GM21619 (cell line): ENCODE measurements around the gene CDCA3.

ENCODE experiments used
- ATAC-seq: cut with Tn5 transposase; IDR thresholded peaks from one replicate; pipeline ENCODE4 v1.9.1; 2021; ENCODE audit not compliant: unreplicated experiment

The CDCA3 gene

DNA sequence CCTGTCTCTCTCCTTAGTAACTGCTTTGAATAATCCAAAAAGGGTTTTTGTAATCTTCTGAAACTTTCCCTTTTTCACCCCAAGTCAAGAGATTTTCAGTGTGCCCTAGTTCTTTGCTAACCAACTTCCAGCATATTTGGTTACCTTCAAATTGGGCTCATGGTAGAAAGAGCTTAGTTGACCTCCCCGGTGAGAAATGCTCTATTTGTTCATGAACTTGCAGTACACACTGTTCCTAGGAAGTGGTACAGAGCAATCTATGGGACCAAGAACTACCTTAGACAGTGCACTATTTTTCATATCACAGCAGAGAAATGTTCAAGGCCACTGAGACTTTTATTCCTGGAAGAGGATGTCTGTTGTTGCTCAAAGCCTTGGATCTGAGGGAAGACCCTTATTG lies 2.5 kb upstream of the CDCA3 start:
- ATAC-seq = no peak

DNA sequence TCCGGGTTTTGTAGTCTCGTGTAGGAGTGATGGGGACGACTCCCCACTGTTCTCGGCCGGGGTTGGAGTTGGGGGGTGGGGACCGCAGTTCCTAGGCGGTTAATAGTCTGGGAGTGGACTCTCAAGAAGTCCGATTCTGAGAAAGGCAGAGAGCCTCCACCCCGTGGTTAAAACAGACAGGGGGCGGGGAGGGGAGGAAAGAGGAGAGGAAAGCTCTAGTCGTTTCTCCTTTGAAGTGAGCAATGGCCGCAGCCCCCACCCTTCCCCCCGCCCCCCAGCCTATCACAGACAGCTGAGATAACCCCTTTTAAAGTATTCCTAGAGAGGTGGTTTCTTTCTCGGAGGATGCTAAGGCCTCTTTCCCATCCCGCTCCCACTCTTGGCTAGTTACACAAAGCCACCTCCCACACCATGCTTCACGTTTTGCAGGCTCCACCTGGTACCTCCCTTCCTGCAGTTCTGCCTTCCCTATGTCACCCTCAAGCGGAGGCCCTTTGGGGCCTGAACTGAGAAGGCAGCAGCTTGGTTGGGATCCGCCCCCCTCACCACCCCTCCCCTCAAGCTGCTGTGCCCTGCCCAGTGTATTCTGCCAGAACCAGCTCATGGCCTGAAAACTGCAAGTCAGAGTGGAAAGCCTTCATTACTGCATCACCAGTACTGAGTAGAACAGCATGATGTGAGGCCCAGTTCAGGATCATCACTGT lies 1.7 kb upstream of the CDCA3 start:
- no peak for ATAC-seq

DNA sequence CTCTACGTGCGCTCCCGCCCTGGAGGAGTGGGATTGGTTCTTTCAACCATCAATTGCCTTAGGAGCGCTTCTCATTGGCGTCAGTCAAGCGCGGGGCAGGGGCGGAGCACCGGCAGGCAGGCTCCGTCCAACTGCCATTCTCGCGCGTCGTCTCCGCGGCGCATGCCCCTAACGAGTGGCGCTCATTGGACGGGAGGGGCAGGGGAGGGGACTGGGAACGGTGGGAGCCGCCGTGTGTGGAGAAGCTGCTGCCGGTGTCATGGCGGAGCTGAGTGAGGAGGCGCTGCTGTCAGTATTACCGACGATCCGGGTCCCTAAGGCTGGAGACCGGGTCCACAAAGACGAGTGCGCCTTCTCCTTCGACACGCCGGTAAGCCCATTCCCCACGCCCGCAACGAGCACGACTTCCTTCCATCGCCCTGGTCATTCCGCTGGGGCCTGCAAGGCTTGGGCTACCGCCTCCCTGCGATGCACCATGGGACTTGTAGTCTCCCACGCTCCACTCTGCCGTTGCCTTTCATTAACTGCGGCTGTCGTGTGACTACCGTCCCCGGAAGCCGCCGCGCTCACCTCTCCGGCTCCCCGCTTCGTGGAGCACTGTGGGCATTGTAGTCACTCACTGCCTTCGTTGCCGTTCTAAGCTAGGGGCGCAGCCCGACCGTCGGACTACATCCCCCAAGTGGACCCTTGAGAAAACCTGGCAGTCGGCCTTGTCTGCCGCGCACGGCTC lies 1.0 kb upstream of the CDCA3 start, which contains the start of gene USP5:
TSS of gene USP5 (plus strand) at position 230 of the 730 bp plus-strand sequence. CDS start at position 260, 30 bp downstream.
- ATAC-seq = peak; percentile 70

DNA sequence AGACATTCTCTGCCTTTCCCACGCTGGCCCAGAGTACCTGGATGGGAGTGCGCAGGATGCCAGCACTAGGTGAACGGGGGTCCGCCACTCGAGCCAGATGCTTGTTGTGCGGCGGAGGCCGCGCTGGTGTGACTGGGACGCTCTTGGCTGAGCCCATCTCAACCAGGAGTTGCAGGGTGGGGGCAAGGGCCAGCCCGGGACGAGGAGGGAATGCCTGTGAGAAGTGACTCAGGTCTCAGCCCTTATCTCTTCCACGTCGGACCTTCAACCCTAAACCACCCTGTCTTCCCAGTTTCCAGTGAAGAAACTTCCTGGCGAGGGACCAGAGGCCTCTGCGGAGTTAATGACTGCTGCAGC lies 312 bp downstream of the CDCA3 start:
- ATAC-seq = no peak

DNA sequence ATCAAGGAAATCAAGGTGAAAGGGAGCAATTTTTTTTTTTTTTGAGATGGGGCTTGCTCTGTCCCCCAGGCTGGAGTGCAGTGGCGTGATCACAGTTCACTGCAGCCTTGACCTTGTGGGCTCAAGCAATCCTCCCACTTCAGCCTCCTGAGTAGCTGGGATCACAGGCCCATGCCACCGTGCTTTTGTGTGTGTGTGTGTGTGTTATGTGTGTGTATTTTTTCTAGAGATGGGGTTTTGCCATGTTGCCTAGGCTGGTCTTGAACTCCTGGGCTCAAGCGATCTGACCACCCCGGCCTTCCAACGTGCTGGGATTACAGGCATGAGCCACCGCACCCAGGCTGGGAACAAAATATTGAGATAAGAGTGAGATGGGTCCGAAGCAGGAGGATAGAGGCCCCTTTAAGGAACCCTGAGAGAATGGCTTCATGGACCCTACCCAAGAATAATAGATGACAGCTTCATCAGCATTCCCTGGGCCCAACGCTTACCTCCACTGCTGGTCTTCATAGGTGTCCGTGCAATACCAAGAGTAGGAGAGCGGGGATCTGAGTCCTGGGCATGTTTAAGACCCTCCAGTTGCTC lies 1.0 kb downstream of the CDCA3 start:
- no peak for ATAC-seq

DNA sequence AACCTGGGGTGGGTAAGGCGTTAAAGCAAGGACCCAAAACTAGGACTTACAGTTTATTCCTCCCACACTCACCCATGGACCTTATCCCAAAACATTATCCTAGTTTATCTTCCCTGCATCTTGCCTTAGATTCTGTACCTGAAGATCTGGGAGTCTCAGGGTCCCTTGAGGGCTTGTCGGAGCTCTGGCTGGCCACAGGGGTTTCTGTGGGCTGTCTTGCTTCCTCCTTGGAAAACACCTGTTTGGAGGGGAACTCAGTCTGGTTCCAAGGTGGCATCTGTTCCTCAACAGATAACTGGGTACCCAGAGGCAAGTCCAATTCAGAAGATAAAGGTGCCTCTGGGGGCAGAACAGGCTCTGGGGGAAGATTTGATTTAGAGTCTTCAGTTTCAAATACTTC lies 1.7 kb downstream of the CDCA3 start:
- no peak for ATAC-seq

DNA sequence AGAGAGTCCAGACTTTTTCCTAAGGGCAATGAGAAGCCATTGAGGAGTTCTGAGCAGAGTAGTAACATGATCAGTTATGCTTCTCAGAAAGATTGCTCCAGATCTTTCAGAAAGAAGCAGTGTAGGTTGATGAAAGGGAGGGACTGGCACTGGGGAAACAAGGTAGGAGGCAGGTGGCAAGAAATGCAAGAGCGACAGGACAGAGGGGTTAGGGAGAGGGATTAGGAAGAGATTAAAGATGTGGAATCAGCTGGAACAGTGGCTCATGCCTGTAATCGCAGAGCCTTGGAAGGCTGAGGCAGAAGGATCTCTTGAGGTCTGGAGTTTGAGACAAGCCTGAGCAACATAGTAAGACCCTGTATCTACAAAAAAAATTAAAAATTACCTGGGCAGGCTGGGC lies 3.4 kb downstream of the CDCA3 start:
- ATAC-seq = no peak

DNA sequence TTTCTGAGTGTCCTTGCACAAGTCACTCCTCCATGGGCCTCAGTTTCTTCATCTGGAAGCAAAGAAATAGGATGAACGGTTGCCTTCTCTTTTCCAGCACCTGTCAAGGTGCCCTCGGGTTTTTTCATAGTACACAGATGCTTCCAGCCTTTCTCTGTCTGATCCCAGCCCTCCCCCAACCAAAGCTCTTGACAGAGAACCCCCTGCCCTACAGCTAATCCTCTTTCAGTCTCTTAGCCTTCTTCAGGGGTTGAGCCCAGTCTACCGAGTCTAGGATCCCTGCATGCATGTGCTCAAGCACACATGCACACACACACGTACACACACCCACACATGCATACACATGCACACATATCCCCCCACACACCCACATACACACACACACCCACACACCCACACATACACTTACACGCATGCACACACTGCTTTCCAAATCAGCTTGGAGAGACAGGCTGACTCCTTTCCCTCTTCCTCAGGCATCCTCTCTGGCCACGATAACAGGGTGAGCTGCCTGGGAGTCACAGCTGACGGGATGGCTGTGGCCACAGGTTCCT lies 4.7 kb downstream of the CDCA3 start:
- ATAC-seq = no peak

DNA sequence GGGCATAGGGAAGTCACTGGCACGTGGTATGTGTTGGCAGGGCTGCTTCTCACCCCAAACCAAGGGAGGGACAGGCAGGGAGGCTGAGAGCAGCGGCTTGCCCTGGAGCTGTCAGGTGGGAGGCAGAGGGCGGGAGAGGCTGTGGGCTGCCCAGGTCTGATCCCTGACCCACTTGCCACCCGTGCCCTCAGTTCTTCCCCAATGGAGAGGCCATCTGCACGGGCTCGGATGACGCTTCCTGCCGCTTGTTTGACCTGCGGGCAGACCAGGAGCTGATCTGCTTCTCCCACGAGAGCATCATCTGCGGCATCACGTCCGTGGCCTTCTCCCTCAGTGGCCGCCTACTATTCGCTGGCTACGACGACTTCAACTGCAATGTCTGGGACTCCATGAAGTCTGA lies 5.7 kb downstream of the CDCA3 start:
- no peak for ATAC-seq

DNA sequence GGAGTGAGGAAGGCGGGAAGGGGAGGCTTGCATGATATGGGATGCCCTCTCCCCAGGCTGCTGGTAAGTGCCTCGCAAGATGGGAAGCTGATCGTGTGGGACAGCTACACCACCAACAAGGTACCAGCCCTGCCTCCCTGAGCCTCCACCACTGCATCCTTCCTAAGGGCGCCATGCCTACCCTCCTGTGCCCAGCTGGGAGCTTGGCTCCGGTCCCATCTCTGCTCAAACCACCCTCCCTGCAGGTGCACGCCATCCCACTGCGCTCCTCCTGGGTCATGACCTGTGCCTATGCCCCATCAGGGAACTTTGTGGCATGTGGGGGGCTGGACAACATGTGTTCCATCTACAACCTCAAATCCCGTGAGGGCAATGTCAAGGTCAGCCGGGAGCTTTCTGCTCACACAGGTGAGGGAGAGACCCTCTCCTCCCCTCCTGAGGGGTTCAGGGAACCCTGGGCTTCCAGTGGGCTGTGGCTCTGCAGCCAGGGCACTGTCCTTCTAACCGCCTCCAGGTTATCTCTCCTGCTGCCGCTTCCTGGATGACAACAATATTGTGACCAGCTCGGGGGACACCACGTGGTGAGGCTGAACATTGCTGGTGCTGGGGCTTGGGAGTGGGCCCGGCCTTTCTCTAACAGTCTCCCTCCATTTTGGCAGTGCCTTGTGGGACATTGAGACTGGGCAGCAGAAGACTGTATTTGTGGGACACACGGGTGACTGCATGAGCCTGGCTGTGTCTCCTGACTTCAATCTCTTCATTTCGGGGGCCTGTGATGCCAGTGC lies 7.8 kb downstream of the CDCA3 start:
- ATAC-seq = no peak

DNA sequence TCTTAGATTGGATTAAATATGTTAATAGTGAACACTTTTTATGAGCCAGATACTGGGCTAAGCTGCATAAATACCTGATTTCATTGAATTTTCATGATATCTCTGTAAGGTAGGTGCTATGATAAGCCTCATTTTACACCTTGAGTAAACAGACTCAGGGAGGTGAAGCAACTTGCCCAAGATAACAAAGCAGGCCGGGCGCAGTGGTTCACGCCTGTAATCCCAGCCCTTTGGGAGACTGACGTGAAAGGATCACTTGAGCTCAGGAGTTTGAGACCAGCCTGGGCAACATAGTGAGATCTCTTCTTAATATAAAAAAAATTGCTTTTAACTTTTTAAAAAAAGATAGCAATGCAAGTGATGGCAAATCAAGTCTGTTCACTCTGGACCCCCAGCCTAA lies 9.0 kb downstream of the CDCA3 start:
- ATAC-seq = no peak

DNA sequence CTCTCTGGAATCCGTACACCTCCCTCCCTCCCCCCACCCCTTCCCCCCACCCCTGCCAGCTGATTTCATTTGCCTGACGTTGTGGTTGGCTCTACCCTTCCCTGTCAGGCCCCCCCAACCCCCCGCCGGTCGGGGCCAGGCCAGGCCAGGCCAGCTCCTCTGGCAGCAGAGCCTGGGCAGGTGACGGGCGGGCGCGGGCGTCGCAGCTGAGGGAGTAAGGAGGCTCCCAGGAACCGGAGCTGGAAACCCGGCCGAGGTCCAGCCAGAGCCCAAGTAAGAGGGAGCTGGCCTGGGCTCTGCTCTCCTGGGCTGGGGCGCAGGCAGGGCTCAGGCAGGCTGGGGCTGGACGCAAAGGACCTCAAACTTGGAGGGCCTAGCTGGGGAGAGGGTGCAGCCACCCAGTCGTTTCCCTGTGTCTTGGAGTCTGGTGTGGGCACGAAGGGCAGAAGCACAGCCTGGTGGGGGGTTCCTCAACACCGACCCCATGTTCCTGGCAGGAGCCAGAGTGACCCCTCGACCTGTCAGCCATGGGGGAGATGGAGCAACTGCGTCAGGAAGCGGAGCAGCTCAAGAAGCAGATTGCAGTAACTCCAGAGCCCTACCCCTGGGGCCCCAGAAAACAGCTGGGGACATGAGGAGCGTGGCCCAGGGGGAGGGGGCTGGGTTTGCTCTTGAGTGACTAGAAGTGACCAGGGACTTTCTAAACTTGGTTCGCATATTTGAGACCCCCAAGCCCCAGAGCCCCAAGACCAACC lies 10.1 kb downstream of the CDCA3 start, which contains the start of gene GNB3:
TSS of gene GNB3 (plus strand) at position 165 of the 755 bp plus-strand sequence. CDS start at position 528, 363 bp downstream.
- ATAC-seq = no peak

DNA sequence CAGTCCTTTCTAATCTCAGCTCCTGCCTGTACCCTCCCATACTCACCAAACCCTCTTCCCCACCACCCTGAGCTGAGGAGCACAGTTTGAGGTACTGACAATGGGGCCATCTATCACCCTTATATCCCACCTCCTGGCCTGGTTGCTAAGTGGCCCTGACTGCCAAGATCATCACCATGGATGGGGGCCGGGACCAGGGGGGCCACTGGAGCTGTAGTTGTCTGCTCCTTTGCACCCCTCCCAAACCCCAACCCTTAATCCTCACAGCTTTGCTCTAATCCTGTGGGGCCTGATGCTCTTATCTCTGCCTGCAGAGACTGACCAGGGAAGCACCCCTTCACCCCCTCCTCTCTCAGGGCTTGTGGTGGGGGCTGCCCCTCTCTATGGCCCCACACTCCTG lies 10.8 kb downstream of the CDCA3 start:
- no peak for ATAC-seq

DNA sequence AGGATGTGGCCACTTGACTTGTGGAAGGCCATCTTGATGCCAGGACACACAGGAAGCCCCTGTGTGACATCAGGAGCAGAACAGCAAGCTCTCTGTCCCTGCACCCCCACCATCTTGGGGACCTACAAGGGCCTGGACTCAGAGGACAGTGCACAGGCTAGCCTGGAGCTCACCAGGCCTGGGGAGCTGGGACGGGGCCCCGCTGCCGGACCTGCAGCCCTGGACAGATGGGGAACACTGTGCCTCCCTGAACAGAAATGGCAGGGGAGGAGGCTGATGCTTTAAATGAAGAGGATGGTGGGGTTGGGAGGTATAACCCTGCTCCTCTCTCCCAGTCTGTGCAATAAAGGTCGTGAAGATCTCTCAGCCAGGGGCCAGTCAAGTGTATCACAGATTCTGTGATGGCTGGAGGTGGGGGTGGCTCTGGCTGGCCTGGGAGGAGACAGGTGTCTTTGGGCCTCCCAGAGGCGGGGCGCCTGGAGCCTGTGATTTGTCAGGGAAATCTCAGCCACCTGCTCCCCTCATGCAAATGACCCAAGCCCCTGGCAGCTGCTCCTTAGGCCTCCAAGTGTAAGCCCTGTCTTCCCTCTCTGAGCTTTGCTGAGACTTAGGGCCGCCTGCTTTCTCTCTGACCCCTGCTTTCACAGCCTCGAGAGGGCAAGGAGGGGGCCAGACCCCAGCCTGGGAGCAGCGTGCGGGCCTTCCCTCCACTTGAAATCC lies 11.4 kb downstream of the CDCA3 start:
- peak; percentile 73 for ATAC-seq

DNA sequence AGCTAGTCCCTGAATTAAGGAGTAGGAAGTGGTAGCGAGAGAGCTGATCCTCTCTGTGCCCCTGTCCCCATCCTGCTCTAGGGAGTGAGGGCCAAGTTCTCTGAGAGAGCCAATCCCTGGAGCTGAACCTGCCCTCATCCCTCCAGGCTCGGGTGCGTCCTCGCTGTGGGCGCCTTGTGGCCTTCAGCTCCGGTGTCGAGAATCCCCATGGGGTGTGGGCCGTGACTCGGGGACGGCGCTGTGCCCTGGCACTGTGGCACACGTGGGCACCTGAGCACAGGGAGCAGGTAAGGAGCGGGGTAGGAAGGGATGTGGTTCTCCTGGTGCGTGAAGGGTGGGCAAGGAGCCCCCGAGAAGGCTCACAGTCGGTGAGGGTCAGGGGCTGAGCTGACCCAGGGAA lies 12.2 kb downstream of the CDCA3 start:
- no peak for ATAC-seq

DNA sequence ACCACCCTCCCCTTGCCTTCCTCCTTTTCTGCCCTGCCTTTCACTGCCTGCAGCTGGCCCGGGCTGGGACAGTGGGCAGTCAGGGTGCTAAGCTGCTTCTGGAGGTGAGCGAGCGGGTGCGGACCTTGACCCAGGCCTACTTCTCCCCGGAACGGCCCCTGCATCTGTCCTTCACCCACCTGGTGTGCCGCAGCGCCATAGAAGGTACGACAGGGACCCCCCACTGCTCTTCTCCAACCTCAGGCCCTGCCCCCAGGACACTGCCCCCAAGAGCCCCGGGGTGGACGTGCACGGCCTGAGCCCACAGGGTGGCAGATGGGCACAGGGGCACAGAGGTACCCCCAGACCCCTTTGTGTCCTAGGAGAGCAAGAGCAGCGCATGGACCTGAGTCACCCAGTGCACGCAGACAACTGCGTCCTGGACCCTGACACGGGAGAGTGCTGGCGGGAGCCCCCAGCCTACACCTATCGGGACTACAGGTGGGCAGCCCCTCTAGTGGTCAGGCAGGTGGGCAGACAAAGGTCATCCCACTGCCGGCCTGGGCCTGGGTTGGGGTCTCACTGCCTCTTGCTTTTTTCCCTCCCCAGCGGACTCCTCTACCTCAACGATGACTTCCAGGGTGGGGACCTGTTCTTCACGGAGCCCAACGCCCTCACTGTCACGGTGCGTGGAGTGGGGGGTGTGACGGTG lies 13.6 kb downstream of the CDCA3 start:
- ATAC-seq = no peak

DNA sequence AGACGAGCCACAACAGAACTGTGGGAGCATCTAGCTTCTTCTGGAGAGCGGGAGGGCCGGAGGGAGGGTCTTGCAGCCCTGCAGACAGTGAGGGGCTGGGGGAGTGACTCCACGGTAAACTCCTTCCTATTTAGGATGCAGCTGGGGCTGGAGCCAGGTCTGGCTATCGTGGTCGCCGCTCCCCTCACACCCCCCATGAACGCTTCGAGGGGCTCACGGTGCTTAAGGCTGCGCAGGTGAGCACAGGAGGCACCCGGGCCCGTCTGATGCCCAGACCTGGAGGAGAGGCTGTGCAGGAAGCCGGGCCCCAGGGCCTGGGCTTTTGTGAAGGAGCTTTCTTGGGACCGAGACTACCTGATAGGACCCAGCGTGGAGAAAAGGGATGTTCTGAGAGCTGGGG lies 14.2 kb downstream of the CDCA3 start:
- no peak for ATAC-seq

DNA sequence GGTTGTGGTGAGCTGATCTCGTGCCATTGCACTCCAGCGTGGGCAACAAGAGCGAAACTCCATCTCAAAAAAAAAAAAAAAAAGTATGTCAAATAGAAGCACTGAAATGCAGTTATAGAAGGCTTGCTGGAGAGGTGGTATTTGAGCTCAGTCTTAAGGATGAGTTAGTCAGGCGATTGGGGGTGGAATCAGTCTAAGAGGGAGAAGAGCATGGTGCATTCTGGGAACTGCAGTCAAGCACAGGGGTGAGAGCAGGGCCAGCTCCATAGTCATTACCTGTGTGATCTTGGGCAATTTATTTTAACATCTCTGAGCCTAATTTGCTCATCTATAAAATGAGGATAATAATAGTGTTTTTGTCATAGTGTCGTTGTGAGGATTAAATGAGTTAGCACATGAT lies 16.2 kb downstream of the CDCA3 start:
- ATAC-seq = no peak

DNA sequence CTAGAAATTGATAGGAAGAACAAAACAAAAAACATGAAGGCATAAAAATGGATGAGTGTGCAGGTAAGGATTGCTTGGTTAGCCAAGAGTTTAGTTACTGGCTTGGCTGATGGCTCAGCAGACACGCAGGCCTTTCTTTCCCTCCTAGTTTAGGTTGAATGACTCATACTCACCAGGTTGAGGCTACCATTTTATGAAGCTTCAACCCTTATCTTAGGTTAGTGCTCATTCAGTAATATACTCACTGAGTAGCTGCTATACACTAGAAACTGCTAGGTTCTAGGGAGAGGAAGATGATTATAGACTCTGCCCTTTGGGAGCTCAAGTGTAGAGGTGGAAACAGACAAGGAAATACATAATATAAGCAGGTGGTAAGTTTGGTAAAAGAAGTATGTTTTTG lies 16.8 kb downstream of the CDCA3 start:
- ATAC-seq = no peak
